GM12874 (cell line): ENCODE measurements around the gene GAS2.

ENCODE experiments used
- TF ChIP-seq, protein P1 (sequence below): IDR thresholded peaks from 2 replicates; pipeline ENCODE4 v1.5.1; 2011; ENCODE audit warnings: low read depth, mild to moderate bottlenecking, control low read depth, low read length, moderate library complexity; ENCODE audit not compliant: insufficient read depth

Gene GAS2

DNA sequence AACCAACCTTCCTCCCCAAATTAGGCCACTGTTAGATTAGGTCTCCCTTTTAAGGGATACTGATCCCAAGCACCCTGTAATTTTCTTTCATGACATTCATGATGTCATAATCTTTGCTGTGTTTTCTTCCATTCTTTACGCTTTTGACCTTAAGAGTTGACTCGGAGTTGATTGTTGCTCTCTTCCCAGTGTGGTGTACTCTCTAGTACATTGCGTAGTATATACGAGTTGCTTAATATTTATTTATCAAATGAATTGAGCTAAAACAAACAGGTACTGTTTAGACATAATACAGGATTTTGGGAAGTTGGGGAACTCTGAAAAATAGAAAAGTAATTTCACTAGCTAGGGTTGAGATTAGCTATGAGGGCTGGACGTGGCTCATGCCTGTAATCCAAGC is 113.4 kb downstream of the GAS2 start:
- TF ChIP-seq, protein P1, sequence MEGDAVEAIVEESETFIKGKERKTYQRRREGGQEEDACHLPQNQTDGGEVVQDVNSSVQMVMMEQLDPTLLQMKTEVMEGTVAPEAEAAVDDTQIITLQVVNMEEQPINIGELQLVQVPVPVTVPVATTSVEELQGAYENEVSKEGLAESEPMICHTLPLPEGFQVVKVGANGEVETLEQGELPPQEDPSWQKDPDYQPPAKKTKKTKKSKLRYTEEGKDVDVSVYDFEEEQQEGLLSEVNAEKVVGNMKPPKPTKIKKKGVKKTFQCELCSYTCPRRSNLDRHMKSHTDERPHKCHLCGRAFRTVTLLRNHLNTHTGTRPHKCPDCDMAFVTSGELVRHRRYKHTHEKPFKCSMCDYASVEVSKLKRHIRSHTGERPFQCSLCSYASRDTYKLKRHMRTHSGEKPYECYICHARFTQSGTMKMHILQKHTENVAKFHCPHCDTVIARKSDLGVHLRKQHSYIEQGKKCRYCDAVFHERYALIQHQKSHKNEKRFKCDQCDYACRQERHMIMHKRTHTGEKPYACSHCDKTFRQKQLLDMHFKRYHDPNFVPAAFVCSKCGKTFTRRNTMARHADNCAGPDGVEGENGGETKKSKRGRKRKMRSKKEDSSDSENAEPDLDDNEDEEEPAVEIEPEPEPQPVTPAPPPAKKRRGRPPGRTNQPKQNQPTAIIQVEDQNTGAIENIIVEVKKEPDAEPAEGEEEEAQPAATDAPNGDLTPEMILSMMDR, result no peak

GRCh38 chr11:22780952-22781593 is 114.7 kb downstream of the GAS2 start:
- TF ChIP-seq, protein P1, result no peak

DNA sequence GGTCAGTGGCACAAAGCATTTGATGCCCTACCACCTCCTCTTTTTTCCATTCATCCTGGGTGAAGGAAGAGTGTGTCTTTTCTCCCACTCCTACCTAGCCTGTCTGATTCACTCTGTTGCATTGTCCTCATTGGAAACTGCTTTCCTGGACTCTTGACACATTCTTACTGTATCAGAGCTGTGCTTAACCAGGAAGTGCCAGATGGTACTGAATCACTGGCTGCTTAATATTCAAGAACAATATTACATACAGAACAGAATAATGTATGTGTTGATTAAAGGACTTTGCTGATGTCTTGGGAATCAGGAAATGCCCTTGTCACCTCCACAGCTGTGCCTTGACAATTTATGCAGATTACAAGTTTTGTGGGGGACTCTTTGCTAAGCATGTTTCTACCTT is 118.8 kb downstream of the GAS2 start:
- TF ChIP-seq, protein P1, result no peak

DNA sequence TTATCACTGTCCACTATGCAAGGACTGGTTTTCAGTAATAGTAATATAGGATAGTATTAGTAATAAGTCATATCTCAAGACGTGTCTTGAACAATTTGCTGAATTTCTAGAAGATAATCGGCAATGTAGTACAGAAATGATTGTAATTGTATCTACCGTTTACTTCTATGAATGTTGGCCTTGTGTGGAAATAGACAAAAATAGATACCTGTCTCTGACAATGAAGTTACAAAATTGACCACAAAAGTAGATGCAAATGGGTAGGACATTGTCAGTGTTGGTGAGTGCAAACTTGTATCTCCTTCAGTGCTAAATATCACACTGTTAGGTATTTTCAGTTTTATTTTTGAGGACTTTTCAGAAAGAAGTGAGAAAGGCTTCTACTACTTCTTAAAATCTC is 120.1 kb downstream of the GAS2 start:
- TF ChIP-seq, protein P1, result no peak

DNA sequence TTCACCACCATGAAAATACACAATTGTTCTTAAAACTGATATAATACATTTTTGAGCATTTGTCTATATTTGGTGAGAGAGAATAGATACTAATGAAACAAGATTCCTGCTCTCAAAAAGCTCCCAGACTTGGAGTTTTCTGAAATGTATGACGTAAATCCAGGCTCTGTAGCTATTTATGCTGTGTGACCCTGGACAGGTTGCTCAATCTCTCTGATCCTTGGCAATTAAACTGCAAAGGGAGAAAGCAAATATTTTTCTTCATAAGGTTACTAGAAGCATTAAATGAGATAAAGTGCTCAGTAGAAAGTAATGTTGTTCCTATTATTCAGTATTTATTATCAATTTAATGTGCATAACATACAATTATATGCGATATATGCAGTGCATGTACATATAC is 120.6 kb downstream of the GAS2 start:
- TF ChIP-seq, protein P1, result no peak

GRCh38 chr11:22787551-22788162 is 121.2 kb downstream of the GAS2 start:
- TF ChIP-seq, protein P1, result peak; percentile 45; the same call in 1 of the 2 replicates

DNA sequence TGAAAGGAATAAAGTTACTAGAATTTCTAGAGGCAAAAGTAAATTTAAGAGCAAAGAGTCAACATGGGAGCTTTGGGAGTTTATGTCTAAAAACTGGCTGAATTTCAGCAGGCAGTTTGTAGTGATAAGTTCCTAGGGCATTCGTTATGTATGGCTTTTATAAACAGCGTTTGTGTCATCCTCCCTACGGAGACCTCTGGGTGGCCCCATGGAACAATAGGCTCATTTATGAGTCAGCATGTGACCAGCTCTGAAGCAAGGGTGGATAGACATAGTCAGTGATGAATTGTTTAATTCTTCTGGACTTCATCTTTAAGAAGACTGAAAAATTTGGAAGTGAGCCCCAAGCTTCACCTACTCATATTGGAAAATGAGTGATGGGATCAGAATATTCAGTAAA is 126.1 kb downstream of the GAS2 start:
- TF ChIP-seq, protein P1, result no peak
